K562 (cell line): Measurements from ENCODE around the gene TYMP. TPM values are rescaled to one million over a fixed set of nuclear protein-coding genes. Genes with fewer than 3 reads are reported as not detected.
A peak's percentile ranks its signal among the peaks of the same experiment; 100 is the strongest.

Experiments
- ATAC-seq: fragments of 200-7000 bp; cut with Tn5 transposase; 3 replicates; pipeline ENCODE4 v1.9.1; 2020; ENCODE audit warnings: moderate library complexity
- BruUV-seq: library from RNA; stranded (reverse); fragments of 400-500 nt; replicated peaks from 2 replicates; lab custom pipeline; 2021; lab: Mats Ljungman, UMichigan
- CTCF ChIA-PET: fragments of 300-600 bp; formaldehyde crosslinking; extraction: SDS; loops from one replicate; lab custom pipeline; 2021; ENCODE audit warnings: low intra/inter-chr PET ratio; lab: Yijun Ruan, JAX
- POLR2A ChIA-PET: fragments of 300-600, 350-650 bp; sonication (Branson Sonifier 250); formaldehyde crosslinking; extraction: SDS; loops from one replicate; lab custom pipeline; 2021; ENCODE audit warnings: antibody characterized with exemption, inconsistent platforms; lab: Yijun Ruan, JAX
- DNase-seq, 4 experiments: peaks; one replicate each; pipeline versions ENCODE4 v3.0.0 to v3.0.0-alpha.2; 2011 to 2018; ENCODE audit warnings: low spot score in 3 of 4, mixed read lengths in 3 of 4; ENCODE audit errors: extremely low read depth in 1 of 4
- FAIRE-seq: peaks from 2 replicates; lab custom pipeline; 2011; peaks lifted over from hg19 to GRCh38; lab: Jason Lieb, UNC
- H2AFZ ChIP-seq: 2 replicates; pipeline ENCODE4 v1.6.0; 2011; ENCODE audit warnings: low read depth, low read length, control low read depth, inconsistent platforms
- H3K27ac ChIP-seq: fragments of 200-600 bp; 3 replicates; pipeline ENCODE4 v1.8.0; 2011; ENCODE audit warnings: low read depth, mild to moderate bottlenecking, control low read depth, inconsistent platforms, low read length, moderate library complexity, mixed read lengths; ENCODE audit errors: extremely low read depth
- H3K27me3 ChIP-seq, 2 experiments: fragments of 300-600 bp in 1 of 2; 2 replicates in 1 of 2; 3 replicates in 1 of 2; pipeline versions ENCODE4 v1.6.0 to v1.8.0; 2011; ENCODE audit warnings: inconsistent platforms in 2 of 2, low read length in 2 of 2, mild to moderate bottlenecking in 1 of 2, mixed read lengths in 1 of 2, moderate library complexity in 1 of 2; ENCODE audit not compliant: control insufficient read depth in 2 of 2, insufficient read depth in 2 of 2
- H3K36me3 ChIP-seq: fragments of 300-600 bp; 3 replicates; pipeline ENCODE4 v1.8.0; 2011; ENCODE audit warnings: mild to moderate bottlenecking, low read length, inconsistent platforms; ENCODE audit not compliant: control insufficient read depth, insufficient read depth
- H3K4me1 ChIP-seq, 2 experiments: fragments of 200-600 bp in 1 of 2; replicated peaks in 1 of 2; 2 replicates in 1 of 2; 3 replicates in 1 of 2; pipeline versions ENCODE4 v1.5.1 to v1.8.0; 2011; ENCODE audit warnings: inconsistent platforms in 2 of 2, low read length in 2 of 2, mild to moderate bottlenecking in 1 of 2, mixed read lengths in 1 of 2, moderate library complexity in 1 of 2; ENCODE audit not compliant: control insufficient read depth in 2 of 2, insufficient read depth in 2 of 2
- H3K4me2 ChIP-seq: 2 replicates; pipeline ENCODE4 v1.6.1; 2011; ENCODE audit warnings: low read length, control low read depth, inconsistent platforms, mixed read lengths; ENCODE audit not compliant: insufficient read depth
- H3K4me3 ChIP-seq: fragments of 200-600 bp; sonication (generic), shearing (Covaris generic); 2 replicates; pipeline ENCODE4 v1.5.1; 2016; ENCODE audit warnings: control low read depth, inconsistent platforms
- H3K79me2 ChIP-seq: fragments of 200-600 bp; 3 replicates; pipeline ENCODE4 v1.8.0; 2011; ENCODE audit warnings: low read length, inconsistent platforms; ENCODE audit not compliant: control insufficient read depth, insufficient read depth
- H3K9ac ChIP-seq, 2 experiments: 2 replicates each; pipeline versions ENCODE4 v1.6.0 to v1.6.1; 2011; ENCODE audit warnings: low read depth in 2 of 2, low read length in 2 of 2, control low read depth in 1 of 2, inconsistent platforms in 1 of 2, mild to moderate bottlenecking in 1 of 2, mixed read lengths in 1 of 2; ENCODE audit not compliant: insufficient read depth in 1 of 2
- H3K9me1 ChIP-seq: one replicate; pipeline ENCODE4 v1.6.0; 2011; ENCODE audit warnings: inconsistent platforms, mild to moderate bottlenecking, low read length, moderate library complexity; ENCODE audit not compliant: control insufficient read depth, insufficient read depth
- H3K9me3 ChIP-seq: replicated peaks from 2 replicates; pipeline ENCODE4 v1.5.1; 2011; ENCODE audit warnings: low read depth, low read length, inconsistent platforms; ENCODE audit not compliant: control insufficient read depth, insufficient read depth
- H4K20me1 ChIP-seq: replicated peaks from 2 replicates; pipeline ENCODE4 v1.6.1; 2011; ENCODE audit warnings: low read length, inconsistent platforms, mixed read lengths; ENCODE audit not compliant: control insufficient read depth, insufficient read depth
- CHD1 ChIP-seq: fragments of 200-600 bp; sonication (generic); IDR thresholded peaks from one replicate; pipeline ENCODE4 v1.6.1; 2012; ENCODE audit warnings: mild to moderate bottlenecking, moderate library complexity, low read length, inconsistent platforms
- MCM5 ChIP-seq: fragments of 450-650 bp; IDR thresholded peaks from 2 replicates; pipeline ENCODE4 v1.6.1; 2016; ENCODE audit warnings: low read depth
- SAP30 ChIP-seq: fragments of 200-600 bp; sonication (generic); IDR thresholded peaks from 2 replicates; pipeline ENCODE4 v1.6.1; 2012; ENCODE audit warnings: borderline replicate concordance, low read depth, mild to moderate bottlenecking, moderate library complexity, low read length, control low read depth, inconsistent platforms; ENCODE audit not compliant: insufficient read depth, poor library complexity, severe bottlenecking
- WGBS: fragments of 100-300 bp; shearing (Covaris generic); methylation state at CpG from one replicate; pipeline ENCODE4 v1.1.6; 2016; ENCODE audit warnings: low coverage, mixed read lengths; ENCODE audit not compliant: insufficient coverage; ENCODE audit errors: missing lambda C conversion rate; 5-methylcytosine and 5-hydroxymethylcytosine counted together
- in situ Hi-C: fragments of 300-500 bp; cut with MboI; formaldehyde crosslinking; loops from 4 replicates; pipeline ENCODE4 v1.15.0; 2018; ENCODE audit warnings: inconsistent platforms, mixed read lengths
- intact Hi-C: fragments of 100-400 bp; cut with micrococcal nuclease; formaldehyde crosslinking; loops from 2 replicates; pipeline ENCODE4 v1.14.2; 2022
- polyA plus RNA-seq, 8 experiments: library from polyadenylated mRNA; depleted of rRNA in 4 of 8; stranded (reverse) in 5 of 8; unstranded in 3 of 8; fragments of >200 nt; fragmentation: Nextera tagmentation in 2 of 8; fragmentation: Illumina TruSeq in 1 of 8; extraction: Ambion mirVana in 2 of 8; extraction: Trizol in 1 of 8; gene quantifications; 2 replicates each; pipeline versions ENCODE4 v1.2.1 to v1.2.3, GENCODE V29; 2011 to 2014; ENCODE audit warnings: inconsistent platforms in 1 of 8, missing spikeins in 1 of 8
- total RNA-seq, 7 experiments: library from RNA; depleted of rRNA in 6 of 7; stranded (reverse); fragments of >200 nt in 6 of 7; fragmentation: Illumina TruSeq in 2 of 7; extraction: Trizol in 2 of 7; gene quantifications; 2 replicates each; pipeline versions ENCODE4 v1.2.1 to v1.2.3, GENCODE V29; 2011 to 2021; ENCODE audit warnings: low replicate concordance in 1 of 7
- TF ChIP-seq, protein P1 (sequence below): fragments of 150-350 bp; IDR thresholded peaks from 2 replicates; pipeline ENCODE4 v1.6.1; 2014; ENCODE audit warnings: low read depth, mild to moderate bottlenecking, low read length, borderline replicate concordance
- TF ChIP-seq, protein P2 (sequence below), 2 experiments: IDR thresholded peaks in 1 of 2; conservative IDR thresholded peaks in 1 of 2; 2 replicates each; pipeline ENCODE4 v1.6.1; 2016; ENCODE audit warnings: low read depth in 2 of 2, mild to moderate bottlenecking in 1 of 2, missing compliant biosample characterization in 1 of 2, missing genetic modification characterization in 1 of 2, moderate library complexity in 1 of 2

Gene TYMP
- total and polyA plus RNA-seq, 9 of the 15 experiments (the other 6 are each of a cell fraction or from before 2014, with no cell fraction given), result 0.03 to 4.0 (median 2.4) TPM; not detected in 4

DNA sequence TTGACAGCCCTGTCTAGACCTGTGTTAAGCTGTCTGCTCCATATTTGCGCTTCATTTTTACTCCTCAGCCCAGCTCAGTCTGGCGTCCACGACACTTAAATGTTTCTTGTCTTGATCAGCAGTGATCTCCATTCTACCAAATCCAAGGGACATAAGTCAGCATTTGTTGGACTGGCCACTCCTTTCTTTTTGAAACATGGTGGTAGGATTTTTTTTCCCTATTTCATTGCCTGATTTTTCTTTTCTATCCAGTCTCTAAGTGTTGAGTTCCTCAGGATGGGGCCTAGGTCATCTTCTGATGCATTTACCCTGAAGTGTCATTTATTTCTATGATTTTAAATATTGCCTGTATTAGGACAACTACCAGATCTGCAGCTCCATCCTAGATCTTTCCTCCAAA is 20.9 kb downstream of the TYMP start:
- Histone ChIP-seq H2AFZ (no peak overlapping the region), H3K79me2 (peaks cover 59% of the 10 kb centered on the region), H4K20me1 (no peaks in the 10 kb centered on the region), H3K4me2 (peak overlapping the region; percentile 78), H3K4me1 (peaks cover 0 to 32% of the 10 kb centered on the region in 2 experiments; a peak in 3 of 5 replicates), H3K9me1 (no peaks in the 10 kb centered on the region), H3K27ac (peak overlapping the region; percentile 98), H3K27me3 (no peaks in the 10 kb centered on the region), H3K9me3 (no peaks in the 10 kb centered on the region), H3K36me3 (peaks cover 32% of the 10 kb centered on the region; the same call in 1 of the 3 replicates), H3K4me3 (peak overlapping the region; percentile 70), H3K9ac (peak overlapping the region; percentile 87 to 99; a peak in 3 of 4 replicates)
- intact Hi-C loops, result no loop called here
- FAIRE-seq (no peak), ATAC-seq (peak; percentile 19), DNase-seq (no peak)
- ChIA-PET CTCF (no interaction called here), POLR2A (interaction anchor here (0.6 to 5.7 kb wide), 5 partner anchors 9 to 186 kb away, joined by 3 to 65 read pairs (median 6); partner anchors contain the start of gene SCO2)
- TF ChIP-seq, protein P1, sequence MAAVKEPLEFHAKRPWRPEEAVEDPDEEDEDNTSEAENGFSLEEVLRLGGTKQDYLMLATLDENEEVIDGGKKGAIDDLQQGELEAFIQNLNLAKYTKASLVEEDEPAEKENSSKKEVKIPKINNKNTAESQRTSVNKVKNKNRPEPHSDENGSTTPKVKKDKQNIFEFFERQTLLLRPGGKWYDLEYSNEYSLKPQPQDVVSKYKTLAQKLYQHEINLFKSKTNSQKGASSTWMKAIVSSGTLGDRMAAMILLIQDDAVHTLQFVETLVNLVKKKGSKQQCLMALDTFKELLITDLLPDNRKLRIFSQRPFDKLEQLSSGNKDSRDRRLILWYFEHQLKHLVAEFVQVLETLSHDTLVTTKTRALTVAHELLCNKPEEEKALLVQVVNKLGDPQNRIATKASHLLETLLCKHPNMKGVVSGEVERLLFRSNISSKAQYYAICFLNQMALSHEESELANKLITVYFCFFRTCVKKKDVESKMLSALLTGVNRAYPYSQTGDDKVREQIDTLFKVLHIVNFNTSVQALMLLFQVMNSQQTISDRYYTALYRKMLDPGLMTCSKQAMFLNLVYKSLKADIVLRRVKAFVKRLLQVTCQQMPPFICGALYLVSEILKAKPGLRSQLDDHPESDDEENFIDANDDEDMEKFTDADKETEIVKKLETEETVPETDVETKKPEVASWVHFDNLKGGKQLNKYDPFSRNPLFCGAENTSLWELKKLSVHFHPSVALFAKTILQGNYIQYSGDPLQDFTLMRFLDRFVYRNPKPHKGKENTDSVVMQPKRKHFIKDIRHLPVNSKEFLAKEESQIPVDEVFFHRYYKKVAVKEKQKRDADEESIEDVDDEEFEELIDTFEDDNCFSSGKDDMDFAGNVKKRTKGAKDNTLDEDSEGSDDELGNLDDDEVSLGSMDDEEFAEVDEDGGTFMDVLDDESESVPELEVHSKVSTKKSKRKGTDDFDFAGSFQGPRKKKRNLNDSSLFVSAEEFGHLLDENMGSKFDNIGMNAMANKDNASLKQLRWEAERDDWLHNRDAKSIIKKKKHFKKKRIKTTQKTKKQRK, result no peak
- TF ChIP-seq CHD1 (peak; percentile 60), SAP30 (peak; percentile 49), MCM5 (no peak)
- TF ChIP-seq, protein P2, sequence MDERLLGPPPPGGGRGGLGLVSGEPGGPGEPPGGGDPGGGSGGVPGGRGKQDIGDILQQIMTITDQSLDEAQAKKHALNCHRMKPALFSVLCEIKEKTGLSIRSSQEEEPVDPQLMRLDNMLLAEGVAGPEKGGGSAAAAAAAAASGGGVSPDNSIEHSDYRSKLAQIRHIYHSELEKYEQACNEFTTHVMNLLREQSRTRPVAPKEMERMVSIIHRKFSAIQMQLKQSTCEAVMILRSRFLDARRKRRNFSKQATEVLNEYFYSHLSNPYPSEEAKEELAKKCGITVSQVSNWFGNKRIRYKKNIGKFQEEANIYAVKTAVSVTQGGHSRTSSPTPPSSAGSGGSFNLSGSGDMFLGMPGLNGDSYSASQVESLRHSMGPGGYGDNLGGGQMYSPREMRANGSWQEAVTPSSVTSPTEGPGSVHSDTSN (CRISPR knock-in tag; IDR thresholded peaks at IDR 0.05; ENCODE audit: low read depth), result no peak
- TF ChIP-seq, protein P2 (tag; conservative IDR thresholded peaks at IDR 0.05; ENCODE audit: low read depth), result no peak
- in situ Hi-C loops, result no loop called here
- BruUV-seq, result TSS peak; percentile 76
- 0% methylated on average over 3 of the region's 3 CpGs for WGBS
